GDM1 (cell line): ENCODE data around the gene PEX26.
"Not testable (repeated sequence)": the region's sequence is repeated elsewhere in the genome, so short reads cannot be mapped to it uniquely, and the experiment has no call there.

Experiments used
- DNase-seq: peaks from one replicate; lab custom pipeline; 2025; lab: John Stamatoyannopoulos, UW

Gene PEX26

GRCh38 chr22:18056807-18057474 lies 20.8 kb upstream of the PEX26 start:
- DNase-seq: no peak

GRCh38 chr22:18057568-18058209 lies 20.1 kb upstream of the PEX26 start:
- no peak for DNase-seq

GRCh38 chr22:18058371-18059093 lies 19.3 kb upstream of the PEX26 start:
- DNase-seq: no peak

- DNase-seq: no peak
Measured at GRCh38 chr22:18059094-18059417, 18.7 kb upstream of the PEX26 start.

- no peak for DNase-seq
Measured at GRCh38 chr22:18059473-18059872, 18.3 kb upstream of the PEX26 start.

- DNase-seq: no peak
Measured at GRCh38 chr22:18059991-18060390, 17.8 kb upstream of the PEX26 start.

- no peak for DNase-seq
Measured at GRCh38 chr22:18060646-18061620, 16.9 kb upstream of the PEX26 start.

GRCh38 chr22:18062421-18062820 lies 15.4 kb upstream of the PEX26 start:
- no peak for DNase-seq

GRCh38 chr22:18063306-18063705 lies 14.5 kb upstream of the PEX26 start:
- no peak for DNase-seq

- not testable (repeated sequence) for DNase-seq
Measured at GRCh38 chr22:18063715-18064114, 14.1 kb upstream of the PEX26 start.

GRCh38 chr22:18064636-18065035 lies 13.2 kb upstream of the PEX26 start:
- no peak for DNase-seq

GRCh38 chr22:18065256-18065655 lies 12.5 kb upstream of the PEX26 start:
- DNase-seq: no peak

GRCh38 chr22:18066181-18066859 lies 11.5 kb upstream of the PEX26 start:
- no peak for DNase-seq

GRCh38 chr22:18067121-18067520 lies 10.7 kb upstream of the PEX26 start:
- no peak for DNase-seq

GRCh38 chr22:18067548-18068341 lies 10.0 kb upstream of the PEX26 start:
- no peak for DNase-seq

GRCh38 chr22:18068381-18068988 lies 9.3 kb upstream of the PEX26 start:
- DNase-seq: no peak

- DNase-seq: no peak
Measured at GRCh38 chr22:18069041-18069440, 8.7 kb upstream of the PEX26 start.

GRCh38 chr22:18070041-18070440 lies 7.7 kb upstream of the PEX26 start:
- DNase-seq: no peak

- DNase-seq: no peak
Measured at GRCh38 chr22:18070556-18071306, 7.1 kb upstream of the PEX26 start.
